OCI-LY3 (cell line): ENCODE data around the gene RERE.

ENCODE experiments used
- CTCF ChIP-seq: fragments of 200-600, 300-600 bp; sonication (generic); IDR thresholded peaks from 2 replicates; pipeline ENCODE4 v1.5.1; 2014; ENCODE audit warnings: antibody characterized with exemption, low read length, low read depth
- EZH2phosphoT487 ChIP-seq: fragments of 200-600 bp; shearing (Covaris generic); IDR thresholded peaks from 2 replicates; pipeline ENCODE4 v1.6.1; 2018; ENCODE audit warnings: antibody characterized with exemption, mixed run types, low read depth

DNA sequence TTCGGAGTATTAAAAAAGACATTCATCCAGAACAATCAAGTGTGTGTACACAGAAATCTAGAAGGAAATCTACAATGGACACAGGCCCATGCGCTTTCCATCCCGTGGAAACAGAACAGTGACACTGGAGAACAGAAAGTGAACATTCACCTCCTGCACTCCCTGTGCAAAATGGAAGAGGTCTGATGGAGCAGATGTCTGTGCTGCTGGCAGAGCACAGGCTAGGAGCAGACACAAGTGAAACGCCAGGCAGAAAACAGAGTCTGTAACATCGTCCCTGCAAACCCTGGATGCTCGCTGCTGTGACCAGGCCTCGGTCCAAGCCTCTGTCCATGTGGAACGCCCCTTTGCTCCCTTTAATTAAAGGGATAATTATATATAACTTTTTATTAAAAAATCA, 463.4 kb downstream of the RERE start:
- no peak for TF ChIP-seq CTCF
- no peak for TF ChIP-seq EZH2phosphoT487
